Measurements from ENCODE around the gene GALT. TPM values are rescaled to one million over a fixed set of nuclear protein-coding genes. Genes with fewer than 3 reads are reported as not detected.

The GALT gene
- total and polyA plus RNA-seq, 4 donors = 58.6 to 196 (median 115) TPM

- no peak overlapping the region for H3K27ac ChIP-seq (ENCODE audit: low read depth in 1 of 2, low read length in 2 of 2)
- no peak overlapping the region for H3K9ac ChIP-seq (ENCODE audit: low read depth in 1 of 2, low read length in 2 of 2)
- no peaks in the 10 kb centered on the region for H3K27me3 ChIP-seq (ENCODE audit: control insufficient read depth in 4 of 4, insufficient read depth in 4 of 4, low read length in 3 of 4)
- no peak for DNase-seq (ENCODE audit: low spot score)
- H3K9me3 ChIP-seq (ENCODE audit: control insufficient read depth in 4 of 4, low read length in 3 of 4) = no peaks in the 10 kb centered on the region
- TF ChIP-seq HNF4G (IDR thresholded peaks at IDR 0.05) (no peak), ZBTB33 (IDR thresholded peaks at IDR 0.05) (no peak), RAD21 (IDR thresholded peaks at IDR 0.05) (no peak), NR2F2 (IDR thresholded peaks at IDR 0.05) (no peak), JUND (IDR thresholded peaks at IDR 0.05) (no peak), CTCF (IDR thresholded peaks at IDR 0.05; ENCODE audit: low read depth, low read length, missing input control) (no peak), YY1 (IDR thresholded peaks at IDR 0.05) (no peak), SP1 (IDR thresholded peaks at IDR 0.05) (no peak), TAF1 (conservative IDR thresholded peaks at IDR 0.05) (no peak), HNF4A (conservative IDR thresholded peaks at IDR 0.05) (no peak), MAX (IDR thresholded peaks at IDR 0.05) (no peak), RXRA (IDR thresholded peaks at IDR 0.05) (no peak), FOXA2 (IDR thresholded peaks at IDR 0.05) (no peak), ATF3 (IDR thresholded peaks at IDR 0.05) (no peak), EGR1 (IDR thresholded peaks at IDR 0.05; ENCODE audit: low read depth in 2 of 2) (no peak), REST (IDR thresholded peaks at IDR 0.05) (no peak), GABPA (IDR thresholded peaks at IDR 0.05 in 1 of 2, conservative IDR thresholded peaks at IDR 0.05 in 1 of 2) (no peak), FOXA1 (IDR thresholded peaks at IDR 0.05) (no peak)
- H3K4me1 ChIP-seq (ENCODE audit: control insufficient read depth in 4 of 4, insufficient read depth in 4 of 4, low read length in 3 of 4) = peaks cover 18 to 60% (median 49%) of the 10 kb centered on the region in 4 donors
- H3K36me3 ChIP-seq (ENCODE audit: control insufficient read depth in 4 of 4, insufficient read depth in 3 of 4, low read depth in 1 of 4, low read length in 3 of 4) = no peaks in the 10 kb centered on the region
- H3K4me3 ChIP-seq (ENCODE audit: low read depth in 1 of 3, low read length in 3 of 3) = no peak overlapping the region
- WGBS = 81% methylated on average over 1 of the region's 1 CpG
These were observed 40.3 kb downstream of the GALT start for GRCh38 chr9:34686732-34687131.

Data from liver (tissue), 9 donors.